ENCODE measurements around the gene CYP3A5. TPM values are rescaled to one million over a fixed set of nuclear protein-coding genes. Genes with fewer than 3 reads are reported as not detected.
A peak's percentile ranks its signal among the peaks of the same experiment; 100 is the strongest.

The CYP3A5 gene
- total and polyA plus RNA-seq, 9 of the 15 experiments (the other 6 are each of a cell fraction or from before 2014, with no cell fraction given), result 0.73 to 2.8 (median 1.5) TPM

- peak in 1 of 2 experiments; percentile 45 for TF ChIP-seq AFF1 (IDR thresholded peaks at IDR 0.05; ENCODE audit: low read depth in 1 of 2, partially characterized antibody in 2 of 2)
- no peak for TF ChIP-seq ZNF354B (CRISPR knock-in tag; IDR thresholded peaks at IDR 0.05)
- no peak for TF ChIP-seq ZSCAN32 (CRISPR knock-in tag; IDR thresholded peaks at IDR 0.05)
- peak; percentile 87 for TF ChIP-seq GTF2A2 (tag; IDR thresholded peaks at IDR 0.05)
- peak; percentile 46 to 53; a peak in 2 of 4 replicates for TF ChIP-seq NRF1 (conservative IDR thresholded peaks at IDR 0.05 in 1 of 2, IDR thresholded peaks at IDR 0.05 in 1 of 2)
- TF ChIP-seq PURB (CRISPR knock-in tag; IDR thresholded peaks at IDR 0.05; ENCODE audit: low read depth), result no peak
- peak; percentile 53; the same call in 1 of the 2 replicates for TF ChIP-seq NCOR1 (IDR thresholded peaks at IDR 0.05)
- peak; percentile 83 for TF ChIP-seq PBX2 (CRISPR knock-in tag; IDR thresholded peaks at IDR 0.05; ENCODE audit: low read depth)
- peak; percentile 99 for TF ChIP-seq PBX2 (tag; conservative IDR thresholded peaks at IDR 0.05; ENCODE audit: low read depth)
- TF ChIP-seq NFIC (IDR thresholded peaks at IDR 0.05), result peak; percentile 52; the same call in 1 of the 2 replicates
- TF ChIP-seq TAF7 (tag; IDR thresholded peaks at IDR 0.05), result 0 out of 2 replicates have a peak, but pooled peaks have one; percentile 30
- TF ChIP-seq ZFX (CRISPR knock-in tag; IDR thresholded peaks at IDR 0.05), result peak; percentile 31; the same call in 1 of the 2 replicates
- TF ChIP-seq ZNF551 (CRISPR knock-in tag; IDR thresholded peaks at IDR 0.05), result 0 out of 2 replicates have a peak, but pooled peaks have one; percentile 38
- no peak for TF ChIP-seq ZNF785 (CRISPR knock-in tag; IDR thresholded peaks at IDR 0.05)
- TF ChIP-seq PHB (CRISPR knock-in tag; IDR thresholded peaks at IDR 0.05), result no peak
- TF ChIP-seq ZFP36 (IDR thresholded peaks at IDR 0.05; ENCODE audit: low read depth, low read length, partially characterized antibody), result peak; percentile 51
These were observed at the start of gene CYP3A5 (continued) for GRCh38 chr7:99679400-99680191.

Measured in K562 (cell line).